GM21723 (cell line): ENCODE data around the gene MADD.
A peak's percentile ranks its signal among the peaks of the same experiment; 100 is the strongest.

Source experiments
- ATAC-seq: cut with Tn5 transposase; IDR thresholded peaks from one replicate; pipeline ENCODE4 v1.9.1; 2021; ENCODE audit warnings: mild to moderate bottlenecking, moderate library complexity; ENCODE audit not compliant: unreplicated experiment

The MADD gene

GRCh38 chr11:47269829-47270305 is at the start of gene MADD:
Gene MADD (plus strand): TSS chr11:47270133.
- peak; percentile 76 for ATAC-seq

GRCh38 chr11:47220401-47220821 is 49.5 kb upstream of the MADD start:
- no peak for ATAC-seq

- no peak for ATAC-seq
Observed at GRCh38 chr11:47222696-47223095, 47.2 kb upstream of the MADD start.

GRCh38 chr11:47225552-47226400 is 44.2 kb upstream of the MADD start:
- ATAC-seq = peak; percentile 88

- no peak for ATAC-seq
Observed at GRCh38 chr11:47229161-47229560, 40.8 kb upstream of the MADD start.

GRCh38 chr11:47233051-47233450 is 36.9 kb upstream of the MADD start:
- ATAC-seq = no peak

GRCh38 chr11:47233989-47234668 is 35.8 kb upstream of the MADD start:
- no peak for ATAC-seq

- no peak for ATAC-seq
Observed at GRCh38 chr11:47234669-47235100, 35.2 kb upstream of the MADD start.

- no peak for ATAC-seq
Observed at GRCh38 chr11:47235163-47235562, 34.8 kb upstream of the MADD start.

GRCh38 chr11:47236482-47236881 is 33.5 kb upstream of the MADD start:
- no peak for ATAC-seq

- no peak for ATAC-seq
Observed at GRCh38 chr11:47239852-47240251, 30.1 kb upstream of the MADD start.

GRCh38 chr11:47241841-47242301 is 28.1 kb upstream of the MADD start:
- ATAC-seq = no peak

GRCh38 chr11:47242596-47243192 is 27.2 kb upstream of the MADD start:
- ATAC-seq = no peak

- no peak for ATAC-seq
Observed at GRCh38 chr11:47243454-47243853, 26.5 kb upstream of the MADD start.

- no peak for ATAC-seq
Observed at GRCh38 chr11:47244448-47245350, 25.2 kb upstream of the MADD start.

- no peak for ATAC-seq
Observed at GRCh38 chr11:47245611-47246357, 24.1 kb upstream of the MADD start.

- no peak for ATAC-seq
Observed at GRCh38 chr11:47247502-47247901, 22.4 kb upstream of the MADD start.

GRCh38 chr11:47248304-47248663 is 21.6 kb upstream of the MADD start:
- peak; percentile 27 for ATAC-seq

GRCh38 chr11:47248664-47249377 is 21.1 kb upstream of the MADD start, which contains the start of gene ACP2:
Gene ACP2 (minus strand): TSS chr11:47248814. CDS start chr11:47248789, 25 bp downstream.
- ATAC-seq = peak; percentile 98
